NT2/D1 (cell line): Measurements from ENCODE around the gene PDGFRB.
A peak's percentile ranks its signal among the peaks of the same experiment; 100 is the strongest.

Experiments used
- DNase-seq: peaks from one replicate; pipeline ENCODE4 v3.0.0-alpha.2; 2011; ENCODE audit warnings: low read depth, low spot score
- H3K27me3 ChIP-seq: 2 replicates; pipeline ENCODE4 v1.6.0; 2011; ENCODE audit warnings: mild to moderate bottlenecking; ENCODE audit not compliant: insufficient read length, insufficient read depth
- H3K36me3 ChIP-seq: 2 replicates; pipeline ENCODE4 v1.6.1; 2011; ENCODE audit warnings: mild to moderate bottlenecking, low read length, mixed read lengths; ENCODE audit not compliant: insufficient read depth, insufficient read length
- H3K4me1 ChIP-seq: 2 replicates; pipeline ENCODE4 v1.5.1; 2011; ENCODE audit not compliant: insufficient read depth, insufficient read length
- H3K4me3 ChIP-seq: 2 replicates; pipeline ENCODE4 v1.5.1; 2011; ENCODE audit warnings: low read depth; ENCODE audit not compliant: insufficient read length
- H3K9ac ChIP-seq: 2 replicates; pipeline ENCODE4 v1.6.0; 2011; ENCODE audit warnings: low read depth; ENCODE audit not compliant: insufficient read length
- H3K9me3 ChIP-seq: 2 replicates; pipeline ENCODE4 v1.5.1; 2011; ENCODE audit warnings: mild to moderate bottlenecking, low read length; ENCODE audit not compliant: insufficient read depth
- SUZ12 ChIP-seq: IDR thresholded peaks from 2 replicates; pipeline ENCODE4 v1.6.1; 2011; ENCODE audit not compliant: insufficient read length, insufficient read depth; ENCODE audit errors: extremely low read depth
- YY1 ChIP-seq: IDR thresholded peaks from 2 replicates; pipeline ENCODE4 v1.6.1; 2011; ENCODE audit not compliant: insufficient read length, insufficient read depth
- ZNF274 ChIP-seq: IDR thresholded peaks from 2 replicates; pipeline ENCODE4 v1.6.1; 2011; ENCODE audit warnings: mild to moderate bottlenecking, low read depth, low read length

Gene PDGFRB

GRCh38 chr5:150066436-150066835 lies 89.2 kb downstream of the PDGFRB start:
- TF ChIP-seq ZNF274 (no peak), YY1 (no peak), SUZ12 (no peak)

GRCh38 chr5:150065886-150066285 lies 89.8 kb downstream of the PDGFRB start:
- H3K36me3 ChIP-seq: no peaks in the 10 kb centered on the region
- TF ChIP-seq SUZ12 (no peak), ZNF274 (no peak), YY1 (no peak)
- H3K9me3 ChIP-seq: no peaks in the 10 kb centered on the region
- no peak overlapping the region for H3K4me3 ChIP-seq
- no peak for DNase-seq
- no peak overlapping the region for H3K9ac ChIP-seq
- peaks cover 9% of the 10 kb centered on the region for H3K4me1 ChIP-seq
- H3K27me3 ChIP-seq: no peaks in the 10 kb centered on the region

More at GRCh38 chr5:150066436-150066835, 89.2 kb downstream of the PDGFRB start:
- DNase-seq: no peak
- H3K9ac ChIP-seq: no peak overlapping the region
- H3K9me3 ChIP-seq: no peaks in the 10 kb centered on the region
- H3K36me3 ChIP-seq: no peaks in the 10 kb centered on the region
- peaks cover 9% of the 10 kb centered on the region for H3K4me1 ChIP-seq
- H3K4me3 ChIP-seq: no peak overlapping the region
- no peaks in the 10 kb centered on the region for H3K27me3 ChIP-seq

- Histone ChIP-seq H3K27me3 (no peaks in the 10 kb centered on the region), H3K4me3 (no peak overlapping the region), H3K9ac (no peak overlapping the region), H3K9me3 (no peaks in the 10 kb centered on the region), H3K4me1 (peaks cover 9% of the 10 kb centered on the region), H3K36me3 (no peaks in the 10 kb centered on the region)
- TF ChIP-seq YY1 (no peak), ZNF274 (no peak), SUZ12 (no peak)
- DNase-seq: no peak
These were observed 90.3 kb downstream of the PDGFRB start for GRCh38 chr5:150065346-150065745.

- Histone ChIP-seq H3K4me1 (peaks cover 7% of the 10 kb centered on the region), H3K27me3 (no peaks in the 10 kb centered on the region), H3K9ac (peak overlapping the region; percentile 8), H3K4me3 (no peak overlapping the region), H3K36me3 (no peaks in the 10 kb centered on the region), H3K9me3 (no peaks in the 10 kb centered on the region)
- DNase-seq: no peak
- TF ChIP-seq ZNF274 (no peak), SUZ12 (no peak), YY1 (no peak)
These were observed 90.9 kb downstream of the PDGFRB start for GRCh38 chr5:150064681-150065220.
